Lower leg skin (tissue), 3 donors: ENCODE data around the gene OTUB1.

Experiments used
- CTCF ChIP-seq, 3 donors: fragments of 450-650 bp; IDR thresholded peaks; one replicate each; pipeline ENCODE4 v1.5.1; 2016; ENCODE audit warnings: antibody characterized with exemption in 3 of 3, mild to moderate bottlenecking in 3 of 3, moderate library complexity in 2 of 3
- POLR2A ChIP-seq, 2 donors: fragments of 450-650 bp; IDR thresholded peaks; one replicate each; pipeline ENCODE4 v1.6.1; 2016 to 2017; ENCODE audit warnings: antibody characterized with exemption in 2 of 2, mild to moderate bottlenecking in 1 of 2, moderate library complexity in 1 of 2

- TF ChIP-seq CTCF (IDR thresholded peaks at IDR 0.05) (peak in 1 of 3 donors; percentile 73), POLR2A (IDR thresholded peaks at IDR 0.05) (no peak)
These were observed 40.6 kb upstream of the OTUB1 start for GRCh38 chr11:63945477-63946163.
